Trophoblast cell (in vitro differentiated cells and primary cell): ENCODE results near the gene BAIAP2.
A peak's percentile ranks its signal among the peaks of the same experiment; 100 is the strongest.

Experiments
- DNase-seq, 2 donors: peaks; one replicate each; pipeline ENCODE4 v3.0.0-alpha.2; 2016
- H2AFZ ChIP-seq: 2 replicates; pipeline ENCODE4 v1.6.1; 2013; ENCODE audit warnings: low read length, moderate library complexity, mild to moderate bottlenecking; ENCODE audit not compliant: insufficient read depth, poor library complexity
- H2AK5ac ChIP-seq: 2 replicates; pipeline ENCODE4 v1.6.1; 2013; ENCODE audit warnings: mild to moderate bottlenecking, low read length
- H2BK120ac ChIP-seq: 2 replicates; pipeline ENCODE4 v1.6.1; 2013; ENCODE audit warnings: low read length, mild to moderate bottlenecking, moderate library complexity; ENCODE audit not compliant: insufficient read depth, poor library complexity
- H2BK12ac ChIP-seq: 2 replicates; pipeline ENCODE4 v1.6.1; 2013; ENCODE audit warnings: mild to moderate bottlenecking, low read length, moderate library complexity
- H2BK5ac ChIP-seq: 2 replicates; pipeline ENCODE4 v1.6.1; 2013; ENCODE audit warnings: low read length, low read depth, moderate library complexity, mild to moderate bottlenecking; ENCODE audit not compliant: poor library complexity
- H3K14ac ChIP-seq: 2 replicates; pipeline ENCODE4 v1.6.1; 2013; ENCODE audit warnings: mild to moderate bottlenecking, low read length
- H3K18ac ChIP-seq: 2 replicates; pipeline ENCODE4 v1.6.1; 2013; ENCODE audit warnings: mild to moderate bottlenecking, low read length
- H3K23ac ChIP-seq: 2 replicates; pipeline ENCODE4 v1.6.1; 2013; ENCODE audit warnings: low read length
- H3K27ac ChIP-seq: 2 replicates; pipeline ENCODE4 v1.5.1; 2013; ENCODE audit warnings: low read depth, mild to moderate bottlenecking, inconsistent platforms, low read length, moderate library complexity
- H3K27me3 ChIP-seq: 2 replicates; pipeline ENCODE4 v1.6.1; 2013; ENCODE audit warnings: inconsistent platforms, mild to moderate bottlenecking, low read length, moderate library complexity; ENCODE audit not compliant: insufficient read depth
- H3K36me3 ChIP-seq, 2 experiments: 1 replicate in 1 of 2; 2 replicates in 1 of 2; pipeline ENCODE4 v1.6.1; 2013; ENCODE audit warnings: low read length in 2 of 2, mild to moderate bottlenecking in 2 of 2, moderate library complexity in 1 of 2; ENCODE audit not compliant: insufficient read depth in 2 of 2, control insufficient read depth in 1 of 2
- H3K4ac ChIP-seq: 2 replicates; pipeline ENCODE4 v1.6.1; 2013; ENCODE audit warnings: low read depth, mild to moderate bottlenecking, low read length, moderate library complexity
- H3K4me1 ChIP-seq, 2 experiments: 1 replicate in 1 of 2; 2 replicates in 1 of 2; pipeline ENCODE4 v1.6.1; 2013; ENCODE audit warnings: low read length in 2 of 2, mild to moderate bottlenecking in 2 of 2, moderate library complexity in 1 of 2; ENCODE audit not compliant: insufficient read depth in 2 of 2, control insufficient read depth in 1 of 2
- H3K4me2 ChIP-seq: 2 replicates; pipeline ENCODE4 v1.6.1; 2013; ENCODE audit warnings: inconsistent platforms, mild to moderate bottlenecking, low read length, moderate library complexity
- H3K4me3 ChIP-seq: 2 replicates; pipeline ENCODE4 v1.5.1; 2013; ENCODE audit warnings: mild to moderate bottlenecking, low read depth, low read length, inconsistent platforms
- H3K79me1 ChIP-seq: one replicate; pipeline ENCODE4 v1.6.1; 2013; ENCODE audit warnings: low read length
- H3K79me2 ChIP-seq: 2 replicates; pipeline ENCODE4 v1.6.1; 2013; ENCODE audit warnings: low read length, mild to moderate bottlenecking; ENCODE audit not compliant: control insufficient read depth, insufficient read depth, poor library complexity
- H3K9ac ChIP-seq: 2 replicates; pipeline ENCODE4 v1.6.1; 2013; ENCODE audit warnings: mild to moderate bottlenecking, low read length
- H3K9me3 ChIP-seq: 2 replicates; pipeline ENCODE4 v1.6.1; 2013; ENCODE audit warnings: low read depth, mild to moderate bottlenecking, control low read depth, inconsistent platforms, low read length; ENCODE audit not compliant: insufficient read depth
- H4K12ac ChIP-seq: 2 replicates; pipeline ENCODE4 v1.6.1; 2013; ENCODE audit warnings: low read depth, mild to moderate bottlenecking, low read length, moderate library complexity
- H4K8ac ChIP-seq: 2 replicates; pipeline ENCODE4 v1.6.1; 2013; ENCODE audit warnings: low read depth, mild to moderate bottlenecking, low read length, moderate library complexity
- H4K91ac ChIP-seq: one replicate; pipeline ENCODE4 v1.6.1; 2013; ENCODE audit warnings: low read depth, mild to moderate bottlenecking, low read length, moderate library complexity
- WGBS: extraction: QIAGEN DNeasy Blood & Tissue Kit; methylation state at CpG from one replicate; pipeline ENCODE4 v1.1.7; 2013; ENCODE audit warnings: missing lambda C conversion rate; ENCODE audit not compliant: insufficient read length, insufficient coverage; ENCODE audit errors: extremely low coverage; 5-methylcytosine and 5-hydroxymethylcytosine counted together

Gene BAIAP2

DNA sequence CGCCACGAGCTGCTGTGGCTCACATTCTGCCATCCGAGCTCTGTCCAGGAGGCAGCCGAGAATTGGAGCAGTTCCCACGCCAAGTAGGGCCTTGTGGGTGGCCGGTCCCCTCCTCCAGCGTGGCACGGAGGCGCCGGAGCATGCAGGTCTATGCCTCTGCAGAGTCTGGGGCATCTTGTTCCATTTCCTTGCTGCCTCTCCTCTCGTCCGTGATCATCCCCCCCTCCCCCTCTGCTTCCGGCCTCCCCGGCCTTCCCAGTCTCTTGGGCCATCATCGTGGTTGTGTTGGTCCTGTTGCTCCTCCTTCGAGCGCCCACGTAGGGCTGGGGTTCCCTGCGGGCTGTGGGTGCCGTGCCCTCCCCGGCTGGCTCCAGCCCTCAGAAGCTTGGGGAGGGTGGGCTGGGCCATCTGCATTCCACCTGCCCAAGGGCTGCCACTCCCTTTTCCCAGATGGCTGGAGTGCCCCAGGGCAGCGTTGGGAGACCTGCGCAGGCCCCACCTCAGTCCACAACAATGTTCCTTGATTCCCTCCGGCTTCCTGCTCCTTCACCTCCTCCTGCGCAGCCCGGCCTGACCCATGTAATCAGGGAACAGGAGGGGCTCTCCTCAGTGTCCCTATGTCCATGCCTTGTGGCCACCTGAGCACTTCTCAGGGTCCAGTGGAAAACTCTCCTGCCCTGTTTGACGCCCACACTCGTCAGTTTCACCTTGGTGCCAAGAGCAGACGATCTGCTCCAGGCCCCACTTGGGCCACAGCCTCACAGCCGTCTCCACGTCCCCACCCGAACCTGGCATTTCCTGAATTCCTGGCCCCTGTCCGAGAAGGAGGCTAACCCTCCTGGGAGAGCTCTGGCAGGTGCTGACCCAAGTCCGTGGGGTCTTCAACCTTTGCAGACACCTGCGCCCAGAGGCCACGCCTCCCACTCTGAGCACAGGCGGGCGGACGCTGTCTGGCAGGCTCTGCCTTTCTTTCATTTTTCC, 37.1 kb downstream of the BAIAP2 start:
- no peak overlapping the region for H2BK5ac ChIP-seq
- H3K4me3 ChIP-seq = no peak overlapping the region
- H3K4me1 ChIP-seq = peaks cover 9 to 10% of the 10 kb centered on the region in 2 experiments
- peak; percentile 80 to 84 for DNase-seq
- H3K79me1 ChIP-seq = no peaks in the 10 kb centered on the region
- H3K36me3 ChIP-seq = peaks cover 32 to 36% of the 10 kb centered on the region in 2 experiments
- H4K8ac ChIP-seq = no peak overlapping the region
- H3K14ac ChIP-seq = no peak overlapping the region
- no peak overlapping the region for H3K9ac ChIP-seq
- no peaks in the 10 kb centered on the region for H3K79me2 ChIP-seq
- no peaks in the 10 kb centered on the region for H3K27me3 ChIP-seq
- WGBS = no CpG with 5 or more reads among the region's 39 CpGs
- H3K4me2 ChIP-seq = no peak overlapping the region
- H3K23ac ChIP-seq = no peak overlapping the region
- no peak overlapping the region for H3K4ac ChIP-seq
- peak overlapping the region; percentile 10 for H4K91ac ChIP-seq
- H2AFZ ChIP-seq = no peak overlapping the region
- H3K18ac ChIP-seq = peak overlapping the region; percentile 16
- no peak overlapping the region for H2BK120ac ChIP-seq
- no peak overlapping the region for H2AK5ac ChIP-seq
- no peak overlapping the region for H2BK12ac ChIP-seq
- H4K12ac ChIP-seq = no peak overlapping the region
- peaks cover 5% of the 10 kb centered on the region for H3K9me3 ChIP-seq
- H3K27ac ChIP-seq = peak overlapping the region; percentile 18

DNA sequence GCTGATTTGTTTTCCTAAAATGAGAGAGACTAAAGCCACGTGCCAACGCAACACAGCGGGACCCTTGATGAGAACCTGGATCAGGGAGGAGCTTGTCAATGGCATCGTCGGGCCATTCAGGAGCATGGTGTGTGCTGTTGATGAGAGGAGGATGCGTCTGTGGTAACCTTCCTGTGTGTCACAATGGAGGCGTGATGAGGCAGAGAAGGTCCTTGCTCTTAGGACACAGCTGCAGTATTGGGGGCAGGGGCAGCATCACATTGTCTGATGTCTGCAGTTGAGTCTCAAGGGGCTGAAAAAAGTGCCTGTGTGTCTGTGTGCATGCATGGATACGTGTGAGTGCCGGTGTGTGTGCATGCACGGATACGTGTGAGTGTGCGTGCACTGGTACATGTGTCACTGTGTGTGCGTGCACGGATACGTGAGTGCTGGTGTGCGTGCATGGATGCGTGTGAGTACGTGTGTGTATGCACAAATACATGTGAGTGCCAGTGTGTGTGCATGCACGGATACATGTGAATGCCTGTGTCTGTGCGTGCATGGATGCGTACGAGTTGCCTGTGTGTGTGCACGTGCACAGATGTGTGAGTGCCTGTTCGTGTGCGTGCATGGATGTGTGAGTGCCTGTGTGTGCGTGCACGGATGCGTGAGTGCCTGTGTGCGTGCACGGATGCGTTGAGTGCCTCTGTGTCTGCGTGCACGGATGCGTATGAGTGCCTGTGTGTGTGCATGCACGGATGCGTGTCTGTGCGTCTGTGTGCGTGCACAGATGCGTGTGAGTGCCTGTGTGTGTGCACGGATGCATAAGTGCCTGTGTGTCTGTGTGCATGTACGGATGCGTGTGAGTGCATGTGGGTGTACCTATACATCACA, 39.3 kb downstream of the BAIAP2 start:
- H3K79me1 ChIP-seq = no peaks in the 10 kb centered on the region
- H4K8ac ChIP-seq = no peak overlapping the region
- no peaks in the 10 kb centered on the region for H3K27me3 ChIP-seq
- H3K36me3 ChIP-seq = peaks cover 17 to 19% of the 10 kb centered on the region in 2 experiments
- peak overlapping the region; percentile 52 for H3K4me3 ChIP-seq
- H2AK5ac ChIP-seq = no peak overlapping the region
- H2BK5ac ChIP-seq = no peak overlapping the region
- DNase-seq = no peak
- WGBS = no CpG with 5 or more reads among the region's 42 CpGs
- H3K23ac ChIP-seq = no peak overlapping the region
- no peaks in the 10 kb centered on the region for H3K79me2 ChIP-seq
- no peak overlapping the region for H3K27ac ChIP-seq
- H3K14ac ChIP-seq = no peak overlapping the region
- peaks cover 5% of the 10 kb centered on the region for H3K9me3 ChIP-seq
- no peak overlapping the region for H2BK12ac ChIP-seq
- no peak overlapping the region for H4K12ac ChIP-seq
- no peak overlapping the region for H3K18ac ChIP-seq
- H3K4me2 ChIP-seq = no peak overlapping the region
- no peak overlapping the region for H3K4ac ChIP-seq
- no peak overlapping the region for H4K91ac ChIP-seq
- H2AFZ ChIP-seq = no peak overlapping the region
- H3K9ac ChIP-seq = no peak overlapping the region
- H2BK120ac ChIP-seq = no peak overlapping the region
- H3K4me1 ChIP-seq = peaks cover 9 to 10% of the 10 kb centered on the region in 2 experiments

DNA sequence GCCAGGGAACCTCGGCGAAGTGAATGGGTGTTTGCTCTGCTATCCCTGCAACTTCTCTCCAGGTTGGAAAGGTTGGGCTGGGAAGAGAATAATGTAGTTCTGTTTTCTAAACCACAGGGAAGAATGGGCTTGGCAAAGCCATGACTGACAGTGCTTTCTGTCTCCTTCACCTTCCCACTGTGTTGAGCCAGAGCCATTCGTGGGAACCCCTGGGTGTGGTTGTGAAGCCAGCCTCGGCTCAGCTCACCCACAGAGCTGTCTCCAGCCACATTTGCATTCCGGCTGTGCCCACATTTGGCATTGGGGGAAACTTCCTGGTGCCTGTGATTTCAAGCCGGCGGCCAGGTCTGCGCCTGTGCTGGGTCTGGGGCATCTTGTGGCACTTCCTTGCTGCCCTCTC, 39.9 kb downstream of the BAIAP2 start:
- no peaks in the 10 kb centered on the region for H3K79me1 ChIP-seq
- no peak overlapping the region for H2BK120ac ChIP-seq
- H2AFZ ChIP-seq = no peak overlapping the region
- H3K36me3 ChIP-seq = peaks cover 19 to 20% of the 10 kb centered on the region in 2 experiments
- no peak overlapping the region for H3K4ac ChIP-seq
- peaks cover 9 to 10% of the 10 kb centered on the region in 2 experiments for H3K4me1 ChIP-seq
- H4K91ac ChIP-seq = no peak overlapping the region
- H2BK12ac ChIP-seq = no peak overlapping the region
- no peak for DNase-seq
- H3K18ac ChIP-seq = no peak overlapping the region
- no peak overlapping the region for H2AK5ac ChIP-seq
- H3K4me3 ChIP-seq = no peak overlapping the region
- H3K79me2 ChIP-seq = no peaks in the 10 kb centered on the region
- H4K8ac ChIP-seq = no peak overlapping the region
- no peak overlapping the region for H3K14ac ChIP-seq
- H3K23ac ChIP-seq = no peak overlapping the region
- no peak overlapping the region for H3K4me2 ChIP-seq
- no peaks in the 10 kb centered on the region for H3K27me3 ChIP-seq
- no CpG with 5 or more reads among the region's 8 CpGs for WGBS
- no peak overlapping the region for H4K12ac ChIP-seq
- H3K9ac ChIP-seq = no peak overlapping the region
- no peak overlapping the region for H2BK5ac ChIP-seq
- no peak overlapping the region for H3K27ac ChIP-seq
- H3K9me3 ChIP-seq = peaks cover 5% of the 10 kb centered on the region

DNA sequence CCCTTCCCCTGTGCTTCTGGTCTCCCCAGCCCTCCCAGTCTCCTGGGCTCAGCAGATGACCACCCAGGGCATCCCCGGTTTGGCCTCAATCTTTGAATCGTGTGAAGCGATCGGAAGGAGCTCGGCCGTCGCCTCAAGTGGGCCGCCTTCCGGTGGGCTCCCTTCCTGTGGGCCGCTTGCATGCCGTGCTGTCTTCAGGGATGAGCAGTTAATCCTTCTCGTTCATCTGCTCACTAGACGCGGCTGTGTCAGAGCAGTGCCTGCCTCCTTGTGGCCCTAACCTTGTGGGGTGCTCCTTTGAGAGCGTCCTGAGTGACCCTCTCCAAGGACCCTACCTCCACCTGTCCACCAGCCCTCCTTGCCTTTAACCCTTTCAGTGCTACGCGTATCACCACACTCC, 40.4 kb downstream of the BAIAP2 start:
- no peaks in the 10 kb centered on the region for H3K79me1 ChIP-seq
- H3K36me3 ChIP-seq = peaks cover 23 to 24% of the 10 kb centered on the region in 2 experiments
- H3K4me1 ChIP-seq = peaks cover 9 to 10% of the 10 kb centered on the region in 2 experiments
- no peak overlapping the region for H2AK5ac ChIP-seq
- H3K14ac ChIP-seq = no peak overlapping the region
- no peak overlapping the region for H2BK5ac ChIP-seq
- no peaks in the 10 kb centered on the region for H3K79me2 ChIP-seq
- no peak for DNase-seq
- no peak overlapping the region for H2BK120ac ChIP-seq
- H4K91ac ChIP-seq = no peak overlapping the region
- H3K9ac ChIP-seq = no peak overlapping the region
- no peaks in the 10 kb centered on the region for H3K27me3 ChIP-seq
- no peak overlapping the region for H3K27ac ChIP-seq
- no peak overlapping the region for H2AFZ ChIP-seq
- no CpG with 5 or more reads among the region's 17 CpGs for WGBS
- H3K9me3 ChIP-seq = peaks cover 5% of the 10 kb centered on the region
- H4K8ac ChIP-seq = no peak overlapping the region
- no peak overlapping the region for H2BK12ac ChIP-seq
- H3K23ac ChIP-seq = no peak overlapping the region
- H3K4me2 ChIP-seq = no peak overlapping the region
- H4K12ac ChIP-seq = no peak overlapping the region
- no peak overlapping the region for H3K18ac ChIP-seq
- no peak overlapping the region for H3K4me3 ChIP-seq
- no peak overlapping the region for H3K4ac ChIP-seq
